Loucy (cell line): ENCODE data around the gene POLA2.

ENCODE experiments used
- H2AFZ ChIP-seq: fragments of 200-600 bp; sonication (generic); 2 replicates; pipeline ENCODE4 v1.6.0; 2016; ENCODE audit warnings: antibody characterized with exemption, mild to moderate bottlenecking, low read length, moderate library complexity
- H3F3A ChIP-seq: fragments of 200-600 bp; 2 replicates; pipeline ENCODE4 v1.6.0; 2016; ENCODE audit warnings: antibody characterized with exemption, low read depth, mild to moderate bottlenecking
- H3K27me3 ChIP-seq: fragments of 200-600 bp; sonication (generic); 2 replicates; pipeline ENCODE4 v1.6.1; 2014; ENCODE audit warnings: low read length, mild to moderate bottlenecking; ENCODE audit not compliant: insufficient read depth, poor library complexity, severe bottlenecking
- H3K36me3 ChIP-seq: fragments of 200-600 bp; sonication (generic); 2 replicates; pipeline ENCODE4 v1.6.1; 2016; ENCODE audit warnings: low read length; ENCODE audit not compliant: insufficient read depth
- H3K4me1 ChIP-seq: fragments of 200-600 bp; sonication (generic); 2 replicates; pipeline ENCODE4 v1.5.1; 2014; ENCODE audit warnings: low read length, mild to moderate bottlenecking; ENCODE audit not compliant: insufficient read depth, poor library complexity, severe bottlenecking
- H3K4me2 ChIP-seq: fragments of 200-600 bp; sonication (generic); 2 replicates; pipeline ENCODE4 v1.6.0; 2014; ENCODE audit warnings: antibody characterized with exemption, low read length, low read depth, mild to moderate bottlenecking; ENCODE audit not compliant: poor library complexity, severe bottlenecking
- H3K4me3 ChIP-seq: fragments of 200-600 bp; sonication (generic); 2 replicates; pipeline ENCODE4 v1.5.1; 2014; ENCODE audit warnings: low read length, mild to moderate bottlenecking, mixed read lengths; ENCODE audit not compliant: poor library complexity, severe bottlenecking
- H3K79me2 ChIP-seq: fragments of 200-600 bp; sonication (generic); 2 replicates; pipeline ENCODE4 v1.6.1; 2014; ENCODE audit warnings: low read length; ENCODE audit not compliant: insufficient read depth
- H3K9ac ChIP-seq: fragments of 200-600 bp; sonication (generic); 2 replicates; pipeline ENCODE4 v1.6.0; 2014; ENCODE audit warnings: mild to moderate bottlenecking, low read depth, low read length, moderate library complexity; ENCODE audit not compliant: poor library complexity, severe bottlenecking
- H3K9me2 ChIP-seq: fragments of 200-600 bp; sonication (generic); replicated peaks from 2 replicates; pipeline ENCODE4 v1.6.1; 2016; ENCODE audit warnings: low read depth, low read length, mixed read lengths
- H3K9me3 ChIP-seq: fragments of 200-600 bp; sonication (generic); 2 replicates; pipeline ENCODE4 v1.6.1; 2014; ENCODE audit warnings: mild to moderate bottlenecking, antibody characterized with exemption, low read length, low read depth; ENCODE audit not compliant: insufficient read depth
- H4K20me1 ChIP-seq: fragments of 200-600 bp; sonication (generic); 2 replicates; pipeline ENCODE4 v1.6.0; 2014; ENCODE audit warnings: antibody characterized with exemption, low read length, mild to moderate bottlenecking; ENCODE audit not compliant: insufficient read depth, poor library complexity, severe bottlenecking
- CTCF ChIP-seq: fragments of 200-600 bp; sonication (generic); conservative IDR thresholded peaks from 2 replicates; pipeline ENCODE4 v1.5.1; 2014; ENCODE audit warnings: mild to moderate bottlenecking, antibody characterized with exemption, low read length
- EZH2phosphoT487 ChIP-seq: fragments of 200-600 bp; IDR thresholded peaks from 2 replicates; pipeline ENCODE4 v1.6.1; 2018; ENCODE audit warnings: antibody characterized with exemption, mild to moderate bottlenecking, moderate library complexity, borderline replicate concordance

Gene POLA2

GRCh38 chr11:65241134-65241533 lies 20.6 kb upstream of the POLA2 start:
- Histone ChIP-seq H3K9ac (no peak overlapping the region), H3F3A (no peaks in the 10 kb centered on the region), H3K4me3 (no peak overlapping the region), H3K4me2 (no peak overlapping the region), H4K20me1 (no peaks in the 10 kb centered on the region), H3K27me3 (no peaks in the 10 kb centered on the region), H3K9me3 (peaks cover 5% of the 10 kb centered on the region; the same call in 1 of the 2 replicates), H3K36me3 (0 out of 2 replicates have a peak, but pooled peaks cover 7% of the 10 kb centered on the region), H3K79me2 (no peaks in the 10 kb centered on the region), H2AFZ (no peak overlapping the region), H3K9me2 (no peaks in the 10 kb centered on the region), H3K4me1 (no peaks in the 10 kb centered on the region)
- no peak for TF ChIP-seq CTCF
- no peak for TF ChIP-seq EZH2phosphoT487

- H3K9me3 ChIP-seq, result peaks cover 5% of the 10 kb centered on the region; the same call in 1 of the 2 replicates
- no peaks in the 10 kb centered on the region for H4K20me1 ChIP-seq
- H3K4me1 ChIP-seq, result no peaks in the 10 kb centered on the region
- H3K36me3 ChIP-seq, result 0 out of 2 replicates have a peak, but pooled peaks cover 7% of the 10 kb centered on the region
- no peaks in the 10 kb centered on the region for H3K79me2 ChIP-seq
- no peak for TF ChIP-seq EZH2phosphoT487
- no peak for TF ChIP-seq CTCF
- H3K9me2 ChIP-seq, result no peaks in the 10 kb centered on the region
- no peak overlapping the region for H3K4me2 ChIP-seq
- no peak overlapping the region for H3K9ac ChIP-seq
- H3K27me3 ChIP-seq, result no peaks in the 10 kb centered on the region
- H2AFZ ChIP-seq, result no peak overlapping the region
- H3F3A ChIP-seq, result no peaks in the 10 kb centered on the region
- no peak overlapping the region for H3K4me3 ChIP-seq
Measured at GRCh38 chr11:65241692-65242091, 20.1 kb upstream of the POLA2 start.

- H3K36me3 ChIP-seq, result 0 out of 2 replicates have a peak, but pooled peaks cover 7% of the 10 kb centered on the region
- H3K4me2 ChIP-seq, result no peak overlapping the region
- H2AFZ ChIP-seq, result no peak overlapping the region
- peaks cover 5% of the 10 kb centered on the region; the same call in 1 of the 2 replicates for H3K9me3 ChIP-seq
- no peak overlapping the region for H3K9ac ChIP-seq
- no peaks in the 10 kb centered on the region for H3K79me2 ChIP-seq
- TF ChIP-seq EZH2phosphoT487, result no peak
- TF ChIP-seq CTCF, result no peak
- no peaks in the 10 kb centered on the region for H3F3A ChIP-seq
- H3K4me3 ChIP-seq, result no peak overlapping the region
- no peaks in the 10 kb centered on the region for H3K27me3 ChIP-seq
- no peaks in the 10 kb centered on the region for H3K4me1 ChIP-seq
- H3K9me2 ChIP-seq, result no peaks in the 10 kb centered on the region
- H4K20me1 ChIP-seq, result no peaks in the 10 kb centered on the region
Measured at GRCh38 chr11:65242389-65242788, 19.4 kb upstream of the POLA2 start.
